D721Med (cell line): ENCODE results near the gene KCNK17.
A peak's percentile ranks its signal among the peaks of the same experiment; 100 is the strongest.

ENCODE experiments used
- DNase-seq: peaks from one replicate; pipeline ENCODE4 v3.0.0; 2011; ENCODE audit warnings: low spot score; ENCODE audit not compliant: insufficient read length
- FAIRE-seq: peaks from 2 replicates; lab custom pipeline; 2011; peaks lifted over from hg19 to GRCh38; lab: Jason Lieb, UNC
- TF ChIP-seq, protein P1 (sequence below): IDR thresholded peaks from 2 replicates; pipeline ENCODE4 v1.5.1; 2012; ENCODE audit warnings: mild to moderate bottlenecking, control low read depth; ENCODE audit not compliant: insufficient read depth; ENCODE audit errors: missing control alignments

The KCNK17 gene, protein sequence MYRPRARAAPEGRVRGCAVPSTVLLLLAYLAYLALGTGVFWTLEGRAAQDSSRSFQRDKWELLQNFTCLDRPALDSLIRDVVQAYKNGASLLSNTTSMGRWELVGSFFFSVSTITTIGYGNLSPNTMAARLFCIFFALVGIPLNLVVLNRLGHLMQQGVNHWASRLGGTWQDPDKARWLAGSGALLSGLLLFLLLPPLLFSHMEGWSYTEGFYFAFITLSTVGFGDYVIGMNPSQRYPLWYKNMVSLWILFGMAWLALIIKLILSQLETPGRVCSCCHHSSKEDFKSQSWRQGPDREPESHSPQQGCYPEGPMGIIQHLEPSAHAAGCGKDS

DNA sequence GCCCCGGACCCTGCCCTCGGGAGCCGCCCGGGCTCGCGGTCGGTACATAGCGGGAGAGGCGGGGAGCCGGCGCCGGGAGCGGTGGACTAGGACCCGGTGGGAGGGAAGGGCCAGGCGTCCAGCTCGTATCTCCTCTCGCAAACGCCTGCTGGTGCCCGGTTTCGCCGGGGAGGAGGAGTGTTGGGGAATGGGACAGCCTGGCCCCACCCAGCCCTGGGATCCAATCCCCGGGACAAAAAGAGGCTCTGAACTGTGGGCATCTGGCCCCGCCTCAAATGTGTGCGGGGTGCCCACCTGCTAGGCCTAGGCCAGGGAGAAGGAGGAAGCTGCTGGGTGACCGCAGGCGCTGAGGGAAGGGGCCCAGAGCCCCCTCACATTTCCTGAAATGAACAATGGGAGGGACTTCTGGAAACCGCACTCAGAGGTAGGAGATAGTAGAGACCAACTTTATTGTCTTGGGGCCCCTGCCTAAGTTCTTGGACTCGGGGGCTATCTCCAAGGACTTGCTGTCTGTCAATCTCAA is at the start of gene KCNK17:
TSS of gene KCNK17 (minus strand) at position 147 of the 523 bp plus-strand sequence. CDS start at position 48, 99 bp downstream.
- DNase-seq (no peak), FAIRE-seq (no peak)
- TF ChIP-seq, protein P1, sequence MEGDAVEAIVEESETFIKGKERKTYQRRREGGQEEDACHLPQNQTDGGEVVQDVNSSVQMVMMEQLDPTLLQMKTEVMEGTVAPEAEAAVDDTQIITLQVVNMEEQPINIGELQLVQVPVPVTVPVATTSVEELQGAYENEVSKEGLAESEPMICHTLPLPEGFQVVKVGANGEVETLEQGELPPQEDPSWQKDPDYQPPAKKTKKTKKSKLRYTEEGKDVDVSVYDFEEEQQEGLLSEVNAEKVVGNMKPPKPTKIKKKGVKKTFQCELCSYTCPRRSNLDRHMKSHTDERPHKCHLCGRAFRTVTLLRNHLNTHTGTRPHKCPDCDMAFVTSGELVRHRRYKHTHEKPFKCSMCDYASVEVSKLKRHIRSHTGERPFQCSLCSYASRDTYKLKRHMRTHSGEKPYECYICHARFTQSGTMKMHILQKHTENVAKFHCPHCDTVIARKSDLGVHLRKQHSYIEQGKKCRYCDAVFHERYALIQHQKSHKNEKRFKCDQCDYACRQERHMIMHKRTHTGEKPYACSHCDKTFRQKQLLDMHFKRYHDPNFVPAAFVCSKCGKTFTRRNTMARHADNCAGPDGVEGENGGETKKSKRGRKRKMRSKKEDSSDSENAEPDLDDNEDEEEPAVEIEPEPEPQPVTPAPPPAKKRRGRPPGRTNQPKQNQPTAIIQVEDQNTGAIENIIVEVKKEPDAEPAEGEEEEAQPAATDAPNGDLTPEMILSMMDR: no peak

DNA sequence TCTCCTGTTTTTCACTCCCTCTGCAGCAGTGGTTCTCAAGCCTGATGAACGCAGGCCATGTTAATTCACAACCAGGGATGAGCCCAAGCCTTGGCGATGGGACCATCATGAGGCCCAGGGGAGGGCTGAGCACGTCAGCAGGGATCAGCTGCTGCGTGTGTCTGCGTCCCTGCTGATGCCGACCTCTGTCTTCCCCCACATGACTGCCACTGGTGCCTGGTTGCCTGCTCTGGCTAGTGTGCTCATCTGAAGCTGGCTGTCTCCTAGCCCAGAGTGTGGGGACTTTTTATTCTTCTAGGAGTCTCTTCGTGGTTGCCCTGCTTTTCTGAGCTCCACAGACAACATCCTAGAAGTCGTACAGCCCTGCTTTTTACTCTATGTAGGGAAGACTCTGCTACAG is 49.1 kb upstream of the KCNK17 start:
- FAIRE-seq (no peak), DNase-seq (no peak)
- TF ChIP-seq, protein P1: no peak

DNA sequence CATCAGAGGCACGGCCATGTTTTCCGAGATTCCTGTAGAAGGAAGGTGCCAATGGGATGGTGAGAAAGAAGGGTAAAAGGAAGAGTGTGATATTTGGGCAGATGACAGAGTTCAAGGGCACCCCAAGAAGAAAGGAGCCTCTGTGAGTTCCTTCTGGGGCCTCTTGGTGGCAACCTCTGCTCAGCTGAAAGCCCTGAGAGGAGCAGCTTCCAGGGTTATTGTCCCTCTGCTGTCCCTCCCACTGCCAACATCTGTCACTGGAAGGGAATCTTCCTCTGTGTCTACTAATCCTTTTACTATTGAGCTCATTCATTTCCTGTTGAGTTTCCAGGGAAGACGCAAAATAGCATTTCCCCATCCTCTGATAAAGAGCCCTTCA is 48.3 kb upstream of the KCNK17 start:
- TF ChIP-seq, protein P1: peak; percentile 38
- FAIRE-seq: no peak
- DNase-seq: peak; percentile 38

DNA sequence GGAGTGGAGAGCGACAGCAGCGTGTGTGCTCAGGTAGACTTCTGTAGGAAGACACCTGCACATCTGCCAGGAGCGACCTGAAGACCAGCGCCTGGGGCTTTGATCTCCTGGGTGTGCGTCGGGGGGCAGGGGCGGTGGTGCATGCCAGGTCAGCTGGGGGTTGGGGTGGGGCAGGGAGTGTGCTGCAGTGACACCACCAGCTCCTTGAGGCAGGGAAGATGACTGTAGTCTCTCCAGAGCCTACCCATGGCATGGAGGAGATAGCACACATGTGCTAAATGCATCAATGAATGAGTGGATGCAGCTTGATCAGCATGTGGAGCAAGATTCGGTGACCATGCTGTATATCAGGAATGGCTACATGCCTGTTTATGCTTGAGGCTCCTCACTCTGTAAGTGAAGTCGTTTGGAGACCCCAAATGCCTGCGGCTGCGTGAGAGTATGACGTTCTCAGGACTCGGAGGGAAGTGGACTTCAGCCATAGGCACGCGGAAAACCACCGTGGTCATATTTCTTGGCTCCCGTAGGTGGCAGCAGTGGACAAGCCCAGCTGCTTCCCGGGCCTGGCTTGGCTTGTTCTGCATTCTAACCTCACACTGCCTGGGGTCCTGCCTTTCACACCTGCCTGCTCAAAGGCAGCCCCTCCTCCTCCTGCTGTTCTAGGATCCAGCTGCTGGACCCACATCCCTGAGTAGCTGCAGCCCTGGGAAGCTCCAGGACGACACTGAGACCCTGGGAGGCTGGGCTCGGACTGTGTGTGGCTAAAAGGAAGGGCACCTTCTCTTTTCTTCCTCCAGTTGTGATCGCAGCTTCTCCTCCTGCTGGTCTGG is 47.7 kb upstream of the KCNK17 start:
- FAIRE-seq (no peak), DNase-seq (peak; percentile 80)
- TF ChIP-seq, protein P1: peak; percentile 66

DNA sequence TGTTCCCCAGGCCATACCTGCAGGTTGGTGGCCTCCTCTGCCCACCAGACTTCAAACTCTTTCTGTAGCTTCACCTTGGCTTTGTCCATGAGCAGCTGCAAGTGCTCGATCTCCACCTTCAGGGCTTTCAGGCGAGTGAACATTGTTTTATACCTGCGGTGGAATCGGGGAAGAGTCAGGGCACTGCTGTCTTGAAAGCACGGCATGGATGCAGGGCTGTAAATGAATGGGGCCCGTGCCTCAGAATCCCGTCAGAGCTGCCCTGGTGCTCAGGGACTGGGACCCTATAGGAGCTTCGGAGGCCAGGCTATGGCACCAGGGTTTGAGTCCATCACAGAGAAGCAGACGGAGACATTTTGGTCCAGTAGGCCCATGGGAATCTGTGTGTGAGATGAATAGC is 46.2 kb upstream of the KCNK17 start:
- DNase-seq: no peak
- TF ChIP-seq, protein P1: no peak
- no peak for FAIRE-seq

DNA sequence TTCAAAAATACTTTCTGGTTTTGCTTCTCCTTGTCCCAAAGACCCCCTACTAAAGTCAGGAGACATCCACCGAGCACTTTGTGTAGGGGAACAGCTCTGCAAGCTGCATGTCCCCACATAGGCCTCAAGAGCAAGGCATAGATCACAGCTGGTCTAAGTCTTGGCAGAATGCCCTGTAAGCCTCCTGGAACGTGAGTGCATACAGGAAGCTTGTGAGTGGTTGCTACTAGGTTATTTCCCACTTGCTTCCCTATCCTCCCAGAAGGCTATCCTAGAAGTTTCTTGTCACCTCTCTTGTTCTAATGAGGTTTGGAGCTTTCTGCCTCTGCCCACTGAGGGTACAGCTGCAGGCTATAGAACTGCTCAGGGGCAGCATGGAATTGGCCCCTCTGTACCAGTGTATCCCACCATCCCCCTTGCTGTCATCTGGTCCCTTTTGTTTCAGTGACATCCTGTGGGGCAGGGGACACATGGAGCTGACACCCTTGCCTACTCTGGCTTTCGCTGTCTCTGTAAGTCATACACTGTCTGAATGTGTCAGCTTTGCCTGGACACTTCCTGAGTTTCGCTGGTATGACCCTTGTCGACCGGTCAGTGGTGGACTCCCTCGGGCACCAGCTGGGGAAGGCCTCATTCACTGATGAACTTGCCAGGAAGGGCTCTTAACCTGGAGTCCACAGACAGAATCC is 43.9 kb upstream of the KCNK17 start:
- DNase-seq: no peak

More for the DNA sequence above, 43.9 kb upstream of the KCNK17 start:
- TF ChIP-seq, protein P1: no peak
- no peak for FAIRE-seq
